Caco-2 (cell line): ENCODE results near the gene VSIR. TPM values are rescaled to one million over a fixed set of nuclear protein-coding genes. Genes with fewer than 3 reads are reported as not detected.

Experiments used
- BruUV-seq: library from RNA; stranded (reverse); fragments of 400-500 nt; replicated peaks from 2 replicates; lab custom pipeline; 2021; lab: Mats Ljungman, UMichigan
- CTCF ChIA-PET: fragments of 300-600 bp; sonication (Branson Sonifier 250); formaldehyde crosslinking; loops from one replicate; lab custom pipeline; 2022; ENCODE audit warnings: antibody characterized with exemption; lab: Charles Lee
- POLR2A ChIA-PET: fragments of 300-600 bp; sonication (Branson Sonifier 250); formaldehyde crosslinking; loops from one replicate; lab custom pipeline; 2022; ENCODE audit warnings: antibody characterized with exemption; lab: Charles Lee
- DNase-seq, 2 experiments: peaks; one replicate each; pipeline versions ENCODE4 v3.0.0 to v3.0.0-alpha.2; 2020 to 2022
- H3K27me3 ChIP-seq: replicated peaks from 2 replicates; pipeline ENCODE4 v1.6.0; 2011; ENCODE audit warnings: low read length; ENCODE audit not compliant: control insufficient read depth, insufficient read depth
- H3K36me3 ChIP-seq: 2 replicates; pipeline ENCODE4 v1.5.1; 2011; ENCODE audit warnings: low read length; ENCODE audit not compliant: control insufficient read depth, insufficient read depth
- H3K4me1 ChIP-seq: fragments of 250-450 bp; sonication (Bioruptor Pico); 2 replicates; pipeline ENCODE4 v1.5.1; 2020; ENCODE audit warnings: mild to moderate bottlenecking
- H3K4me3 ChIP-seq: 2 replicates; pipeline ENCODE4 v1.5.1; 2011; ENCODE audit warnings: low read depth, mild to moderate bottlenecking, control low read depth, low read length
- H3K9me3 ChIP-seq: fragments of 250-450 bp; sonication (Bioruptor Pico); 2 replicates; pipeline ENCODE4 v1.5.1; 2020; ENCODE audit warnings: mild to moderate bottlenecking, moderate library complexity
- H3K27ac Mint-ChIP-seq: one replicate; pipeline ENCODE4 v1.8.0; 2022; ENCODE audit warnings: mixed read lengths; ENCODE audit not compliant: unreplicated experiment
- H3K27me3 Mint-ChIP-seq: one replicate; pipeline ENCODE4 v1.8.0; 2022; ENCODE audit warnings: mixed read lengths; ENCODE audit not compliant: insufficient read depth, unreplicated experiment
- H3K36me3 Mint-ChIP-seq: one replicate; pipeline ENCODE4 v1.8.0; 2022; ENCODE audit warnings: mild to moderate bottlenecking, mixed read lengths; ENCODE audit not compliant: insufficient read depth, unreplicated experiment
- H3K4me1 Mint-ChIP-seq: one replicate; pipeline ENCODE4 v1.8.0; 2022; ENCODE audit warnings: low read depth, mixed read lengths; ENCODE audit not compliant: unreplicated experiment
- H3K4me3 Mint-ChIP-seq: one replicate; pipeline ENCODE4 v1.8.0; 2022; ENCODE audit warnings: mild to moderate bottlenecking, moderate library complexity, mixed read lengths; ENCODE audit not compliant: unreplicated experiment
- H3K9me3 Mint-ChIP-seq: one replicate; pipeline ENCODE4 v1.8.0; 2022; ENCODE audit warnings: mixed read lengths; ENCODE audit not compliant: unreplicated experiment
- CTCF ChIP-seq, 2 experiments: fragments of 200-600 bp in 1 of 2; IDR thresholded peaks; 1 replicate in 1 of 2; 2 replicates in 1 of 2; pipeline versions ENCODE4 v1.5.1 to v1.8.0; 2011 to 2022; ENCODE audit warnings: antibody characterized with exemption in 1 of 2, control low read depth in 1 of 2, inconsistent platforms in 1 of 2, low read depth in 1 of 2, low read length in 1 of 2, mild to moderate bottlenecking in 1 of 2, moderate library complexity in 1 of 2; ENCODE audit not compliant: insufficient read depth in 1 of 2, severe bottlenecking in 1 of 2, unreplicated experiment in 1 of 2
- intact Hi-C: fragments of 100-400 bp; cut with micrococcal nuclease; formaldehyde crosslinking; loops from one replicate; pipeline ENCODE4 v1.10.0; 2022; ENCODE audit not compliant: unreplicated experiment
- total RNA-seq: library from RNA; stranded (reverse); gene quantifications from 2 replicates; pipeline ENCODE4 v1.2.3, GENCODE V29; 2022

VSIR gene
- total RNA-seq, 1 experiment from 2014 or later = 44.0 TPM

GRCh38 chr10:71715026-71715425 is 58.3 kb downstream of the VSIR start:
- Mint-ChIP-seq H3K4me3 (no peak overlapping the region), H3K36me3 (no peaks in the 10 kb centered on the region), H3K9me3 (no peaks in the 10 kb centered on the region), H3K4me1 (no peaks in the 10 kb centered on the region), H3K27ac (no peak overlapping the region), H3K27me3 (no peaks in the 10 kb centered on the region)
- Histone ChIP-seq H3K27me3 (no peaks in the 10 kb centered on the region), H3K36me3 (no peaks in the 10 kb centered on the region), H3K9me3 (no peaks in the 10 kb centered on the region), H3K4me3 (no peak overlapping the region), H3K4me1 (peaks cover 10% of the 10 kb centered on the region)
- intact Hi-C loops = no loop called here
- DNase-seq = no peak
- no peak for TF ChIP-seq CTCF (IDR thresholded peaks at IDR 0.05; ENCODE audit: insufficient read depth in 1 of 2, low read depth in 1 of 2, low read length in 1 of 2, severe bottlenecking in 1 of 2, unreplicated experiment in 1 of 2)
- CTCF ChIA-PET = interaction anchor here (0.8 kb wide), 1 partner anchor 19 kb away, joined by 3 read pairs; no protein-coding TSS in a partner anchor
- BruUV-seq = no TSS peak
- POLR2A ChIA-PET = no interaction called here

DNA sequence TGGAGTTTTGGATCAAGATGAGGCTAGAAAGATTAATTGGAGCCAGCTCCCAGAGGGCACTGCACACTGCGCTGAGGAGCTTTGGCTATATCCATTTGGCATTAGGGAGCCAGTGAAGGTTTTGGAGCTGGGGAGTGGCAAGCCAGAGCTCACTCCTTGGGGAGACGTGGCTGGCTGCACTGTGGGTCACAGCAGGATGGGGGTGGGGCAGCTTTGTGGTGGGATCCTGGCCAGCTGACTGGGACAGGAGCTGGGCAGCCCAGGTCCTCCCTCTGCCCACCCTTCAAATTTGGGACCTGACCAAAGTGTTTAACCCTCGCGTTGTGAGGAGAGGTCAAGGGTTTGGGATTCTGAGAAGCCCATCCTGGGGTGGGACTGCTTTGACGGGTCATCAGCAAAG is 58.7 kb downstream of the VSIR start:
- no peaks in the 10 kb centered on the region for H3K27me3 Mint-ChIP-seq
- no peak overlapping the region for H3K27ac Mint-ChIP-seq
- H3K9me3 ChIP-seq = no peaks in the 10 kb centered on the region
- no TSS peak for BruUV-seq
- CTCF ChIA-PET = interaction anchor here (0.8 kb wide), 1 partner anchor 18 kb away, joined by 3 read pairs; no protein-coding TSS in a partner anchor
- H3K27me3 ChIP-seq = no peaks in the 10 kb centered on the region
- POLR2A ChIA-PET = no interaction called here
- no peak for DNase-seq
- H3K4me3 Mint-ChIP-seq = no peak overlapping the region
- no peak for TF ChIP-seq CTCF (IDR thresholded peaks at IDR 0.05; ENCODE audit: insufficient read depth in 1 of 2, low read depth in 1 of 2, low read length in 1 of 2, severe bottlenecking in 1 of 2, unreplicated experiment in 1 of 2)
- no peaks in the 10 kb centered on the region for H3K4me1 Mint-ChIP-seq
- H3K36me3 ChIP-seq = no peaks in the 10 kb centered on the region
- H3K36me3 Mint-ChIP-seq = no peaks in the 10 kb centered on the region
- H3K4me1 ChIP-seq = peaks cover 10% of the 10 kb centered on the region
- no peak overlapping the region for H3K4me3 ChIP-seq
- intact Hi-C loops = loop anchor here (5.0 kb wide), 1 partner anchor 58 kb away; the partner anchor contains the start of gene VSIR
- no peaks in the 10 kb centered on the region for H3K9me3 Mint-ChIP-seq

- Histone ChIP-seq H3K4me1 (peaks cover 10% of the 10 kb centered on the region), H3K27me3 (no peaks in the 10 kb centered on the region), H3K4me3 (no peak overlapping the region), H3K9me3 (no peaks in the 10 kb centered on the region), H3K36me3 (no peaks in the 10 kb centered on the region)
- Mint-ChIP-seq H3K4me1 (no peaks in the 10 kb centered on the region), H3K36me3 (no peaks in the 10 kb centered on the region), H3K9me3 (no peaks in the 10 kb centered on the region), H3K27me3 (no peaks in the 10 kb centered on the region), H3K4me3 (no peak overlapping the region), H3K27ac (no peak overlapping the region)
- intact Hi-C loops = loop anchor here (5.0 kb wide), 1 partner anchor 58 kb away; the partner anchor contains the start of gene VSIR
- no TSS peak for BruUV-seq
- CTCF ChIA-PET = interaction anchor here (0.8 kb wide), 1 partner anchor 18 kb away, joined by 3 read pairs; no protein-coding TSS in a partner anchor
- POLR2A ChIA-PET = no interaction called here
- TF ChIP-seq CTCF (IDR thresholded peaks at IDR 0.05; ENCODE audit: insufficient read depth in 1 of 2, low read depth in 1 of 2, low read length in 1 of 2, severe bottlenecking in 1 of 2, unreplicated experiment in 1 of 2) = no peak
- DNase-seq = no peak
Observed at GRCh38 chr10:71714031-71714410, 59.3 kb downstream of the VSIR start.
